GM12801 (cell line): ENCODE measurements around the gene PTGFR.

ENCODE experiments used
- TF ChIP-seq, protein P1 (sequence below): IDR thresholded peaks from one replicate; pipeline ENCODE4 v1.5.1; 2011; ENCODE audit warnings: control low read depth; ENCODE audit not compliant: insufficient read length; ENCODE audit errors: extremely low read depth

PTGFR gene

GRCh38 chr1:78559680-78560079, 68.9 kb downstream of the PTGFR start:
- TF ChIP-seq, protein P1, sequence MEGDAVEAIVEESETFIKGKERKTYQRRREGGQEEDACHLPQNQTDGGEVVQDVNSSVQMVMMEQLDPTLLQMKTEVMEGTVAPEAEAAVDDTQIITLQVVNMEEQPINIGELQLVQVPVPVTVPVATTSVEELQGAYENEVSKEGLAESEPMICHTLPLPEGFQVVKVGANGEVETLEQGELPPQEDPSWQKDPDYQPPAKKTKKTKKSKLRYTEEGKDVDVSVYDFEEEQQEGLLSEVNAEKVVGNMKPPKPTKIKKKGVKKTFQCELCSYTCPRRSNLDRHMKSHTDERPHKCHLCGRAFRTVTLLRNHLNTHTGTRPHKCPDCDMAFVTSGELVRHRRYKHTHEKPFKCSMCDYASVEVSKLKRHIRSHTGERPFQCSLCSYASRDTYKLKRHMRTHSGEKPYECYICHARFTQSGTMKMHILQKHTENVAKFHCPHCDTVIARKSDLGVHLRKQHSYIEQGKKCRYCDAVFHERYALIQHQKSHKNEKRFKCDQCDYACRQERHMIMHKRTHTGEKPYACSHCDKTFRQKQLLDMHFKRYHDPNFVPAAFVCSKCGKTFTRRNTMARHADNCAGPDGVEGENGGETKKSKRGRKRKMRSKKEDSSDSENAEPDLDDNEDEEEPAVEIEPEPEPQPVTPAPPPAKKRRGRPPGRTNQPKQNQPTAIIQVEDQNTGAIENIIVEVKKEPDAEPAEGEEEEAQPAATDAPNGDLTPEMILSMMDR, result no peak

DNA sequence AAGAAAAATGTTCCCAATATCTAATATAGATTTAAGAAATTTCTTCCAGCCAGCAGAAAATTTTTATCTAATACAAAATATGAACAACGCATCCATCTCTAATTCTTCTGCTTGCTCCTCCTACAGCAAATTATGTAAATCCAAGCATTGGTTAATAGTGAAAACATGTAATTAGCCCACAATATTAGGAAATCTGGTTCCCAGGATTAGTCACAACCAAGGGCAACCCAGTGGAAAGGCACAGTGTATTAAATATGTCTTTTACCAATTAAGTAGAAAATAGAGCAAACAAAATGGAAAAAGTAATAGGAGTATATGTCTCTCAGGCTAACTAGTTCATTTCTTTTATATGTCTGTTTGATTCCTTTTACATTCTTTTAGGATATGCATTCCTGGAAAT, 70.0 kb downstream of the PTGFR start:
- TF ChIP-seq, protein P1, result no peak

GRCh38 chr1:78561856-78562255, 71.1 kb downstream of the PTGFR start:
- TF ChIP-seq, protein P1, result no peak

DNA sequence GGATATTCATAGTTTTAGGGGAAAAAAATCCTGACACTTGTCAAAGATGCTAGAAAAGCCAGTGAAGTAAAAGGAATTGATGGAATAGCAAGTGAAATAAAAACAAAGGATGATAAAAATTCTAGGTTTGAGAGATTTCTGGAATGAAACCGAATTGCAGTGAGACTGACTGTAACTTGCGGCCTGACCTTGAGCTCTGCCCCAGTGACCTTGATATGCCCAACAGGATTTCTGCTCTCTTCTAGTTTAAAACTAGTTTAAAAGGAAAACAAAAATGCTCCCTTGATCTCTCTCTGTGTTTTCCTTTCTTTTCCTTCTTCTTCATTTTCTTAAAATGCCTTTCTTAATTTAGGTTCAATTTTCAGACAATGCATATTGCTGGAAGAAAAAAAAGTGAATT, 74.6 kb downstream of the PTGFR start:
- TF ChIP-seq, protein P1, result no peak

DNA sequence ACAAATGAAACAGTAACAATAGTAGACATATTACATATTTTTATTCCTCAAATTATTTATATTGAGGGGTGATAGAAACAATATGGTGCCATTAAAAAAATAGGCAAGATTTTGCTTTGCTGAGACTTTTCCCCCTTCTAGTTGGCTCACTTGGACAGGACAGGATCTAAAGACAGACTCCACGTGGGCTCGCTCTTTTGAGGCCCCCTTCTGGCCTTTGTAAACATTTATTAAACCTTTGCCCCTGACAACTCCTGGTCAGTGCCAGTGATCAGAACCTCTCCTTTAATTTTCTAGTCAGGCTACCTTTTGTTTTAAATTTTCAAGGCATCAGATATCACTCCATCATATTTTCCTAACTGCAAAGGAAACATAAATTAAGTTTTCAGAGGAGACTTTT, 79.8 kb downstream of the PTGFR start:
- TF ChIP-seq, protein P1, result no peak

DNA sequence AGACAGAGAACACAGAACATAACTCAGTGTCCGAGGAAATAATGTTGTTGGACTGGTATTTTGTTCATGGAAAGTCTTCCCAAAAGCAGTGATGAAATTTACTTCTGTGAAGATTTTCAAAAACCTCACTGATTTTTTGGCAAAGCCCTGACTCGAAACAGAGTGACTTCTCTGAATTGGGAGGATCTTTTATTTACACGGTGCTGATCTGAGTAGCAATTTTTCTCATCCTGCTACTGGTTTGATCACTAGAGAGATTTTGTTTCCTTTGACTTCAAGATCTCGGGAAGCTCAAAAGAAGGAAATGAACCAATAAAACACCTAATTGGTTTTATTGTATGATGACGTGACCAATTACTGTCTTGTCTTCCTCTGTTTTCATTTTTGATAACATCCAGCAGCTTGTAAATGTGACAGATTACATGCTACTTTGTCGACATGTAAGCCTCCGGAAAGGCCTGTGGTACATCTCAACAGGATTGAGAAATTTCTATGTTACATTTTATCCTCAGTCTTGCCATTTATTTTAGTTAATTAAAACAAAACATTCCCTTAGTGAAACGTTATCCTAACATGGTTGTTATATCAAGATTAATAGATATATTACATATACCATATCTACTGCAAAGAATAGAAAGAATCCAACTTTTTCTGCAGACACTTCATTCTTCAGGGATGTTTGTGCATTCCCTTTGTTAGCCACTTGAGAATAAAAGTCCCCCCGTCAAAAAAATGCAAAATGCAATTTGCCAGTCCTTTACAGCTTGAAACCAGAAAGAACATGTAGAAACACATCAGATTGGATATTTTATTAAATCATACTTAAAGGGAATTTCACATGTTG, 86.7 kb downstream of the PTGFR start:
- TF ChIP-seq, protein P1, result no peak

DNA sequence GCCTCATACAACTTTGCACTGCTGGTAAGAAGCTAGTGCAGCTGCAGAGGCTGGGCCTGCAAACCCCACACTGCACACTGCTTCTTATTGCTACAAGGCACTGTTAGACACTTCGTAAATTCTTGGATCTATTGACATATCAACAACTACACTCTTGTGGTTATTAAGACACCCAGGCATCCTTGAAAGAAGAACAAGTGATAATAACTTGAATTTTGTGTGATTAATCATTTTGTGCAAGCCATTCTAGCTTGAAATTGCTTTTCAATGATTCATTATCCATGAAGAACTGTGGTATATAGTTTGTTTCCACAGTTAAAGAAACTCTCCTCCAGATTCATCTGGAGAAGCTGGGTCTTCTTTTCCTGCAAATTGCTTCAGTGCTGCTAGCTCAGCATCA, 95.8 kb downstream of the PTGFR start:
- TF ChIP-seq, protein P1, result no peak
